AG04449 (cell line): ENCODE results near the gene MAP3K4.
A peak's percentile ranks its signal among the peaks of the same experiment; 100 is the strongest.

ENCODE experiments used
- CTCF ChIA-PET: fragments of 350-600 bp; formaldehyde crosslinking; extraction: SDS; loops from one replicate; lab custom pipeline; 2021; ENCODE audit warnings: antibody characterized with exemption; lab: Yijun Ruan, JAX
- POLR2A ChIA-PET: fragments of 400-600, 350-600 bp; formaldehyde crosslinking; extraction: SDS; loops from one replicate; lab custom pipeline; 2020; ENCODE audit warnings: antibody characterized with exemption, inconsistent platforms; lab: Yijun Ruan, JAX
- DNase-seq: peaks from one replicate; pipeline ENCODE4 v3.0.0-alpha.2; 2010; ENCODE audit warnings: low read depth, low spot score
- H3K4me3 ChIP-seq: 2 replicates; pipeline ENCODE4 v1.5.1; 2011; ENCODE audit warnings: low read depth, mild to moderate bottlenecking, control low read depth, low read length
- CTCF ChIP-seq: IDR thresholded peaks from one replicate; pipeline ENCODE4 v1.5.1; 2011; ENCODE audit warnings: mild to moderate bottlenecking, moderate library complexity, low read length, control low read depth, inconsistent platforms; ENCODE audit not compliant: insufficient read depth; ENCODE audit errors: missing control alignments

The MAP3K4 gene

GRCh38 chr6:160991406-160992060 lies at the start of gene MAP3K4:
TSS of gene MAP3K4 (plus strand) at chr6:160991769. CDS start at chr6:160991932, 163 bp downstream.
- TF ChIP-seq CTCF, result no peak
- DNase-seq, result no peak
- peak within 1 kb of the TSS; percentile 82 for H3K4me3 ChIP-seq
- CTCF ChIA-PET, result interaction anchor here (0.7 to 6.0 kb wide), 14 partner anchors 10 to 217 kb away, joined by 3 to 86 read pairs (median 6); no protein-coding TSS in a partner anchor
- POLR2A ChIA-PET, result interaction anchor here (1.1 to 1.3 kb wide), 2 partner anchors 42 to 224 kb away, joined by 3 read pairs; no protein-coding TSS in a partner anchor

GRCh38 chr6:160943997-160944396 lies 47.6 kb upstream of the MAP3K4 start:
- H3K4me3 ChIP-seq, result no peak overlapping the region
- ChIA-PET CTCF (interaction anchor here (5.0 kb wide), 1 partner anchor 13 kb away, joined by 20 read pairs; no protein-coding TSS in a partner anchor), POLR2A (no interaction called here)
- no peak for DNase-seq
- TF ChIP-seq CTCF, result no peak

- H3K4me3 ChIP-seq, result no peak overlapping the region
- ChIA-PET POLR2A (no interaction called here), CTCF (interaction anchor here (5.0 kb wide), 1 partner anchor 15 kb away, joined by 20 read pairs; no protein-coding TSS in a partner anchor)
- no peak for TF ChIP-seq CTCF
- no peak for DNase-seq
Observed at GRCh38 chr6:160945516-160946177, 45.9 kb upstream of the MAP3K4 start.

- no peak overlapping the region for H3K4me3 ChIP-seq
- ChIA-PET CTCF (interaction anchor here (1.8 kb wide), 1 partner anchor 19 kb away, joined by 7 read pairs; no protein-coding TSS in a partner anchor), POLR2A (no interaction called here)
- DNase-seq, result no peak
- TF ChIP-seq CTCF, result no peak
Observed at GRCh38 chr6:160949531-160949930, 42.0 kb upstream of the MAP3K4 start.

DNA sequence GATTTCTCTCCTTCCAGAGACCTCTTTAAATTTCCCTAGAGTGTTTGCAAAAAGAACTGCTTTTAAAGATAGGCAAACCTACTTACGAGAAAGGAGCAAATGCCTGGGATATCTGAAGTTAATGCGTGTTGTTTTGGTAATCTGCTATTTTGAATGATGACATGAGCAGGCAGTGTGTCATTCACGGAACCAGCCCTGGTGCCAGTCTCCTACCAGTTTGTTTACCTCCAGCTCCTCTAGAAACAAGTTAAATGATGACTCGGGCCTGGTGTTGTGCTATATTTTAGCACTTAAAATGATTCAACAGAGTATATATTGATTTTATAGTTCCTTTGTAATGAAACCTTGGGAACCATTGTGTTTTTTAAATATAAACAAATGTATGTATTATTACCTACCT lies 41.1 kb upstream of the MAP3K4 start:
- CTCF ChIA-PET, result interaction anchor here (1.2 to 1.8 kb wide), 2 partner anchors 16 to 20 kb away, joined by 3 to 7 read pairs; no protein-coding TSS in a partner anchor
- peak; percentile 9 for DNase-seq
- TF ChIP-seq CTCF, result no peak
- no peak overlapping the region for H3K4me3 ChIP-seq
- POLR2A ChIA-PET, result no interaction called here
